OCI-LY7 (cell line): ENCODE measurements around the gene SUMF1. TPM values are rescaled to one million over a fixed set of nuclear protein-coding genes. Genes with fewer than 3 reads are reported as not detected.

Experiments used
- BruUV-seq: library from RNA; stranded (reverse); fragments of 400-500 nt; replicated peaks from 2 replicates; lab custom pipeline; 2021; lab: Mats Ljungman, UMichigan
- CTCF ChIA-PET: fragments of 300-600 bp; sonication (Branson Sonifier 250); formaldehyde crosslinking; loops from one replicate; lab custom pipeline; 2022; ENCODE audit warnings: antibody characterized with exemption; ENCODE audit not compliant: unreplicated experiment; lab: Charles Lee
- POLR2A ChIA-PET: fragments of 300-600 bp; sonication (Branson Sonifier 250); formaldehyde crosslinking; loops from one replicate; lab custom pipeline; 2022; ENCODE audit warnings: antibody characterized with exemption; lab: Charles Lee
- DNase-seq: peaks from one replicate; pipeline ENCODE4 v3.0.0-alpha.2; 2015; ENCODE audit warnings: low spot score
- H2AFZ ChIP-seq: fragments of 200-600 bp; sonication (generic), shearing (Covaris generic); 2 replicates; pipeline ENCODE4 v1.6.1; 2014; ENCODE audit warnings: mild to moderate bottlenecking, antibody characterized with exemption, low read length, moderate library complexity
- H3K27ac ChIP-seq: fragments of 200-600 bp; sonication (generic); 2 replicates; pipeline ENCODE4 v1.5.1; 2014; ENCODE audit warnings: mixed run types, low read depth, mild to moderate bottlenecking, moderate library complexity, low read length, inconsistent platforms; ENCODE audit not compliant: poor library complexity, severe bottlenecking
- H3K36me3 ChIP-seq: fragments of 200-600 bp; sonication (generic); 2 replicates; pipeline ENCODE4 v1.6.1; 2014; ENCODE audit warnings: mild to moderate bottlenecking, antibody characterized with exemption, low read length, moderate library complexity, mixed read lengths; ENCODE audit not compliant: insufficient read depth
- H3K4me1 ChIP-seq: fragments of 200-600 bp; sonication (generic); 2 replicates; pipeline ENCODE4 v1.5.1; 2014; ENCODE audit warnings: mild to moderate bottlenecking, low read length; ENCODE audit not compliant: insufficient read depth, poor library complexity, severe bottlenecking
- H3K4me2 ChIP-seq: fragments of 200-600 bp; sonication (generic); 2 replicates; pipeline ENCODE4 v1.6.1; 2014; ENCODE audit warnings: mild to moderate bottlenecking, low read length
- H3K4me3 ChIP-seq: fragments of 200-600 bp; sonication (generic); 2 replicates; pipeline ENCODE4 v1.5.1; 2014; ENCODE audit warnings: mild to moderate bottlenecking, low read depth, low read length; ENCODE audit not compliant: poor library complexity, severe bottlenecking
- H3K79me2 ChIP-seq: fragments of 200-600 bp; sonication (generic); 2 replicates; pipeline ENCODE4 v1.6.1; 2016; ENCODE audit warnings: low read depth, mild to moderate bottlenecking, low read length, moderate library complexity, mixed read lengths; ENCODE audit not compliant: insufficient read depth
- H3K9me2 ChIP-seq: fragments of 200-600 bp; sonication (generic); 2 replicates; pipeline ENCODE4 v1.6.1; 2016; ENCODE audit warnings: mild to moderate bottlenecking, low read length, mixed read lengths; ENCODE audit not compliant: insufficient read depth
- H3K9me3 ChIP-seq: fragments of 200-600 bp; sonication (generic); 2 replicates; pipeline ENCODE4 v1.6.1; 2014; ENCODE audit warnings: mild to moderate bottlenecking, mixed run types, low read length, mixed read lengths
- H4K20me1 ChIP-seq: fragments of 200-600 bp; sonication (generic); 2 replicates; pipeline ENCODE4 v1.6.1; 2014; ENCODE audit warnings: mild to moderate bottlenecking, antibody characterized with exemption, low read length, moderate library complexity, mixed read lengths; ENCODE audit not compliant: insufficient read depth
- EZH2phosphoT487 ChIP-seq: fragments of 200-600 bp; sonication (generic); IDR thresholded peaks from 2 replicates; pipeline ENCODE4 v1.6.1; 2018; ENCODE audit warnings: low read depth, borderline replicate concordance, mild to moderate bottlenecking, mixed run types, antibody characterized with exemption, low read length, moderate library complexity, mixed read lengths
- intact Hi-C: fragments of 100-400 bp; cut with micrococcal nuclease; formaldehyde crosslinking; loops from one replicate; pipeline ENCODE4 v1.10.0; 2022; ENCODE audit not compliant: unreplicated experiment
- total RNA-seq, 2 experiments: library from RNA; depleted of rRNA in 1 of 2; stranded (reverse); fragments of >200 nt in 1 of 2; shearing (Covaris generic) in 1 of 2; gene quantifications; 2 replicates each; pipeline ENCODE4 v1.2.3, GENCODE V29; 2014 to 2022
- TF ChIP-seq, protein P1 (sequence below): fragments of 200-600 bp; sonication (generic); conservative IDR thresholded peaks from 2 replicates; pipeline ENCODE4 v1.5.1; 2014; ENCODE audit warnings: mild to moderate bottlenecking, antibody characterized with exemption, low read length, moderate library complexity, mixed read lengths

SUMF1 gene
- total RNA-seq, 2 experiments from 2014 or later = 9.1 to 11.9 TPM

DNA sequence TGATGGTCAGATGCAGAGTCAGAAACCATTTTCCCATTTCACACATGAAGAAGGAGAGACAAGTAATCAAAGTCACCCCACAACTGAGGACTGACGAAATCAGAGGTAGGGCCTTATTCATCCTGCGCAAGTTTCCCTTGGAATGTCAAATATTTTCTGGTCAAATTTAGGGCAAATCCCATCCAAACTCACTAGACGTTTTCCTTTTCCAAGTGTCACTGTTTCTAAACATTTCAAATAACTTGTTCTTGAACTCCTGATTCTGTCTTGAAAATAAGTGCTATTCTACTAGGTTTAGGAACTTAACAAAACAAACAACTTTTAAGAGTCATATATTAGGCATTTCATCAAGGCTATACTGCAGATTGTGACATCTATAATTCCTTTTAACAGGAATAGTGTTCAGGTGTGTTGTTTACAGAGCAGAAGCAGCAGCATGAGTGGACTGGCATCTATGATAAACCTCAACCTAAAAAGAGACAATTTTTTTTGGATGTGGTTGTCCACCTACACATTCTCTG is 40.7 kb downstream of the SUMF1 start:
- H3K27ac ChIP-seq = no peak overlapping the region
- CTCF ChIA-PET = no interaction called here

DNA sequence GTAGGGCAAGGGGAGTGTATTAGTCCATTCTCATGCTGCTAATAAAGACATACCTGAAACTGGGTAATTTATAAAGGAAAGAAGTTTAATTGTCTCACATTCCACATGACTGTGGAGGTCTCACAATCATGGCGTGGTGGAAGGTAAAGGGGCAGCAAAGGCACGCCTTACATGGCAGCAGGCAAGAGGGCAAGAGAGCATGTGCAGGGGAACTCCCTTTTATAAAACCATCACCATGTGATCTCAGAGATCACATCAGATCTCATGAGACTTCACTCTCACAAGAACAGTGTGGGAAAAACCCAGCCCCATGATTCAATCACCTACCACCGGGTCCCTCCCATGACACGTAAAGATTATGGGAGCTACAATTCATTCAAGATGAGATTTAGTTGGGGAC is 41.4 kb downstream of the SUMF1 start:
- CTCF ChIA-PET = no interaction called here
- TF ChIP-seq, protein P1, sequence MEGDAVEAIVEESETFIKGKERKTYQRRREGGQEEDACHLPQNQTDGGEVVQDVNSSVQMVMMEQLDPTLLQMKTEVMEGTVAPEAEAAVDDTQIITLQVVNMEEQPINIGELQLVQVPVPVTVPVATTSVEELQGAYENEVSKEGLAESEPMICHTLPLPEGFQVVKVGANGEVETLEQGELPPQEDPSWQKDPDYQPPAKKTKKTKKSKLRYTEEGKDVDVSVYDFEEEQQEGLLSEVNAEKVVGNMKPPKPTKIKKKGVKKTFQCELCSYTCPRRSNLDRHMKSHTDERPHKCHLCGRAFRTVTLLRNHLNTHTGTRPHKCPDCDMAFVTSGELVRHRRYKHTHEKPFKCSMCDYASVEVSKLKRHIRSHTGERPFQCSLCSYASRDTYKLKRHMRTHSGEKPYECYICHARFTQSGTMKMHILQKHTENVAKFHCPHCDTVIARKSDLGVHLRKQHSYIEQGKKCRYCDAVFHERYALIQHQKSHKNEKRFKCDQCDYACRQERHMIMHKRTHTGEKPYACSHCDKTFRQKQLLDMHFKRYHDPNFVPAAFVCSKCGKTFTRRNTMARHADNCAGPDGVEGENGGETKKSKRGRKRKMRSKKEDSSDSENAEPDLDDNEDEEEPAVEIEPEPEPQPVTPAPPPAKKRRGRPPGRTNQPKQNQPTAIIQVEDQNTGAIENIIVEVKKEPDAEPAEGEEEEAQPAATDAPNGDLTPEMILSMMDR = no peak
- no peak for TF ChIP-seq EZH2phosphoT487
- Histone ChIP-seq H2AFZ (no peak overlapping the region), H3K4me3 (no peak overlapping the region), H3K36me3 (no peaks in the 10 kb centered on the region), H3K27ac (no peak overlapping the region), H3K4me2 (no peak overlapping the region), H4K20me1 (no peaks in the 10 kb centered on the region), H3K79me2 (no peaks in the 10 kb centered on the region), H3K4me1 (no peaks in the 10 kb centered on the region), H3K9me3 (no peaks in the 10 kb centered on the region), H3K9me2 (no peaks in the 10 kb centered on the region)
- no peak for DNase-seq
- POLR2A ChIA-PET = interaction anchor here (0.6 kb wide), 1 partner anchor 146 kb away, joined by 3 read pairs; no protein-coding TSS in a partner anchor
- intact Hi-C loops = no loop called here
- BruUV-seq = no TSS peak

More for the DNA sequence above, 40.7 kb downstream of the SUMF1 start:
- no TSS peak for BruUV-seq
- H3K4me1 ChIP-seq = no peaks in the 10 kb centered on the region
- no peak overlapping the region for H3K4me2 ChIP-seq
- H2AFZ ChIP-seq = no peak overlapping the region
- no peak overlapping the region for H3K4me3 ChIP-seq
- POLR2A ChIA-PET = interaction anchor here (1.5 kb wide), 1 partner anchor 12 kb away, joined by 4 read pairs; no protein-coding TSS in a partner anchor
- H4K20me1 ChIP-seq = no peaks in the 10 kb centered on the region
- no peak for DNase-seq
- no peak for TF ChIP-seq EZH2phosphoT487
- TF ChIP-seq, protein P1 = no peak
- H3K9me2 ChIP-seq = no peaks in the 10 kb centered on the region
- 0 out of 2 replicates have a peak, but pooled peaks cover 3% of the 10 kb centered on the region for H3K9me3 ChIP-seq
- intact Hi-C loops = no loop called here
- H3K79me2 ChIP-seq = no peaks in the 10 kb centered on the region
- H3K36me3 ChIP-seq = no peaks in the 10 kb centered on the region

DNA sequence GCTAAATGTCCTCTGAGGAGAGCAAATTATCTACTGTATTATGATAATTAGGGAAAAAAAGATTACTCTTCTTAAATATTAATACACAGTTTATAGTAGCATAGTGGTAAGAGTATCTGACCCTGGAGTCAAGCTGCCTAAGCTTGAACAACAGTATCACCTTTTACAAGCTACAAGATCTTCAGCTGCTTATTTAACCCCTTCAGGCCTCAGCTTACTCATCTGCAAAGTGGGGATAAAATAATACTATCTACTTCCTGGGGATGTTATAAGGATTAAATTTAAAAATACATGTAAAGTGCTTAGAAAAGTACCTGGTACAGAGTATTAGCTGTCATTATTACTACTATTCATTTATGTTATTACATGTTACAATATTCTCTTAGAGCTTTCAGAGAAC is 42.0 kb downstream of the SUMF1 start:
- H3K36me3 ChIP-seq = no peaks in the 10 kb centered on the region
- DNase-seq = no peak
- POLR2A ChIA-PET = interaction anchor here (0.6 kb wide), 1 partner anchor 146 kb away, joined by 3 read pairs; no protein-coding TSS in a partner anchor
- H3K4me1 ChIP-seq = no peaks in the 10 kb centered on the region
- H3K79me2 ChIP-seq = no peaks in the 10 kb centered on the region
- no peaks in the 10 kb centered on the region for H3K9me3 ChIP-seq
- no peak overlapping the region for H3K4me2 ChIP-seq
- no peak overlapping the region for H3K27ac ChIP-seq
- CTCF ChIA-PET = no interaction called here
- no peaks in the 10 kb centered on the region for H3K9me2 ChIP-seq
- no peak overlapping the region for H3K4me3 ChIP-seq
- TF ChIP-seq, protein P1 = no peak
- no peak for TF ChIP-seq EZH2phosphoT487
- H4K20me1 ChIP-seq = no peaks in the 10 kb centered on the region
- H2AFZ ChIP-seq = no peak overlapping the region
- intact Hi-C loops = no loop called here
- BruUV-seq = no TSS peak
